GM21447 (cell line): Measurements from ENCODE around the gene CYLD.

Experiments used
- ATAC-seq: cut with Tn5 transposase; IDR thresholded peaks from one replicate; pipeline ENCODE4 v1.9.1; 2021; ENCODE audit not compliant: unreplicated experiment

CYLD gene

GRCh38 chr16:50737420-50737959 lies 4.4 kb upstream of the CYLD start:
- ATAC-seq, result no peak

GRCh38 chr16:50739031-50739430 lies 2.9 kb upstream of the CYLD start:
- no peak for ATAC-seq

DNA sequence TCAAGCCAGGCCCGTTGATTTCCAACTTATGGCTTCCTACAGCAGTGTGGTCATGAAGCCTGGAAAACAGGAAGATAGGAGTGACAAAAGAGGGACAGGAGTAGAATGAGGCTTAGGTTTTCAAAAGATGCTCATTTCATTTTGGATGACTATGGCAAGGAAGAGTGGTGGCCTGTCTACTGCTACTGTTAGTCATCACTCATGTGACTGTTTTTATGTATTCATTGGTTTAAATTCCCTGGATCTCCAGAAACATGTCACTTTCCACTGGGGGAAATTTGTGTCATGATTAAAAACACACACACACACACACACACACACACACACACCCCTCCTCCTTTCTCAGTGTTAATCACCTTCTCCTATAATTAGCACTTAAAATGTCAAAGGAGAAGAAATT lies 1.1 kb upstream of the CYLD start:
- ATAC-seq, result no peak

GRCh38 chr16:50741225-50741780 lies 583 bp upstream of the CYLD start:
- ATAC-seq, result no peak

DNA sequence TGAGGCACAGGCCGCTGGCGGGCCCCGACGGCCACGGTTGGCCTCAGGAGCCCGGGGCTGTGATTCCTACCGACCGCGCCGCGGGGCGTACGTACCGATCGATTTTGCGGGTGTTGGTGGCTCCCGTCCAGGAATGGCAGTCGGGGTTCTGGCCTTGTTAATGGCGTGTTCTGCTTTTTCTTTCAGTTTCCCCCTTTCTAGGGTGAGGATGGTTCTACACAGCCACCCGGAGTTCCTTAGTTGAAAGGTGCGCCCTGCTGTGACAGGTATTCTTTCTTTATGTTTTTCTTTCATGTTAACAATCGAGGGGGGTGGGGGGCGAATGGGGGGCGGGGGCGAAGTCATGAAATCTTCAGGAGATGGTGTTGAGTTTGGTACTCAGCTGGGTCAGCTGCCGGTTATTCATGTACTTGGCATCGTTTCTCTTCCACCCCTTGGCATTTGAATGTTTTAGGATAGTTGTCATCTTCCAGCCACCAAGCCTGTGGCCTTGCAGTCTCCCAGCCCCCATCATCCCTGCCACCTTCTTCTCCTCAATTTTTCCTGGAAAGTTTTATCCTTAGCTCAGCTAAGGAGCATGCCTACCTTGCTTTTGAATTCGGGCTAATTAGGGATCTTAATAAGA lies 802 bp downstream of the CYLD start:
- peak; percentile 20 for ATAC-seq

DNA sequence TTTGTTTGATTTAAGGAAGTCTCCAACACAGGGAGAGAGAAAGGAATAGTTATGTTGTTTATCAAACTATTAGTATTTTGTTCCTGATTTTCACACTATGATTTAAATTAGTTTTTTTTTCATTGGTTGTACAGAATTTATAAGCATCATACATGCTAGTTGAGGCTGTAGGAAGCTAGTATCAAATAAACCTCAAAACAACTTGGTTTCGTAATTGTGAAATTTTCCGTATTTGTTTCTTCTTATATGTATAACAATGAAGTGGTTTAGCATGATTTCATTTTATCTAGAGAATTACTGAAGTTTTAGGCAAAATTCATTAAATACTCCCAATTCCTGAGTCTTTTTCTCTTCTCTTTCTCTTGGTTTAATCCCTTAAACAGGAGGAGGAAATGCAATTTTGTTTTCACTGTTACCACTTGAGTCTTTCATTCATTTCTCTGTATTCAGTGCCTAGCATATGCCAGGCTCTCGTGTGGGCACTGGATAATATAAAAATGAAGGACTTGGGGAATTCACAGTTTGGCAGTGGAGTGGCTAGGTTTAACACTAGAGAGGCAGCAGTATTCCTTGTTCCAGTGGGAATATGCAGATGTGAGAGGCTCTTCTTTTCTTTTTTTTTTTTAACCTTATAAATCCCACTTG lies 1.8 kb downstream of the CYLD start:
- ATAC-seq, result no peak

DNA sequence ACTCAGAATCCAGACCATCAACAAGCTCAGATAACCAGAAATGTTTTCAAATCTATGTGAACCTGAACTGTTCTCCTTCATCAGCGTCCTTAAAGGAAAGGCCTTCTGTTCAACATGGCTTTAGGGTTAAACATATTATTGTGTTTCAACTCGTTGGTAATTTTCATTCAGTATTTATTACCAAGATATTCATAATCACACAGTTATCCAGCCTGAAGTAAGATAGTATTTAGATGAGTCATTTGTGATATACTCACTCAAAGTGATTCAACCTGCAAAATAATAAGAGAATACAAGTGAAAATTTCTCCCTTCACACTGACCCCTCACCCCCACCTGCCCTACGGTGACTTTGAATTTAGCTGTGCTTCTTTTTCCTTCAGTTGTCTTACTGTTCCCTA lies 3.0 kb downstream of the CYLD start:
- ATAC-seq, result no peak

DNA sequence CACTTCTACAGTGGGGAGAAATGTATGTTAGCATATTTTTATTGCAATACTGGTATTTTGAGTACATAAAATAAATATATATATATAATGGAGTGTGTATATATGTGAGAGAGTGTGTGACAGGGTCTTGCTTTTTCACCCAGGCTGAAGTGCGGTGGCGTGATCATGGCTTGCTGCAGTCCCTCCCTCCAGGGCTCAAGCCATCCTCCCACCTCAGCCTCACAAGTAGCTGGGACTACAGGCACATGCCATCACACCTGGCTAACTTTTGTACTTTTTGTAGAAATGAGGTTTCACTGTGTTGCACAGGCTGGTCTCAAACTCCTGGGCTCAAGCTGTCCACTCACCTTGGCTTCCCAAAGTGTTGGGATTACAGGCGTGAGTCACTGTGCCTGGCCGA lies 4.1 kb downstream of the CYLD start:
- ATAC-seq, result no peak

GRCh38 chr16:50747207-50747956 lies 5.5 kb downstream of the CYLD start:
- ATAC-seq, result peak; percentile 70

GRCh38 chr16:50751528-50751927 lies 9.6 kb downstream of the CYLD start:
- ATAC-seq, result no peak

DNA sequence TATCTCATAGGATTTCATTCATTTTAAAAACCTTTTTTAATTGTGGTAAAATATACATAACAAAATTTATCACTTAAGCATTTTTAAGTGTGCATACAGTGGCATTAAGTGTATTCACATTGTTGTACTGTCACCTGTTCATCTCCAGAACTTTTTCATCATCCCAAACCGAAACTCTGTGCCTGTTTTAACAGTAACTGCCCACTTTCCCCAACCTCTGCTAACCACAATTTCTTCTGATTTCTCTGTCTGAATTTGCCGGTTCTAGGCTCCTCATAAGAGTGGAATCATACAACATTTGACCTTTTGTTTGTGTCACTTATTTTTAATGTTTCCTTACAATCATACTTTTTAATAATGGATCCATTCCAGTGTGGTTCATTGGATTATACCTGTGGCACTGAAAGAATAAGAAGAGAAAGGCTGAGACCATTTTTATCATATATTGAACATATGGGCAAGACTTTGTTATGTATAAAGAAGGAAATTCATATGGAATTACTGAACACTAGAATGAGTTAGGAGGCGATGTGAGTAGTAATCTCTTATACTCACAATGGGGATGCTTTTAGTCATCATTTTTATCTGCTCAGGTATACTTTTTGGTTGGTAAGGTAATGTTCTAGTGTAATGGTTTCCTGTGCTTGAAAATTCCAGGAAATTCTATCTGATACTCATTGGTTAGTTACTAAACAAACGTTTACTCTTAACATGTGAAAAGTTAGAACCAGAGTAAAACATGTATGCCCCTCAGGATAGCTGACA lies 10.8 kb downstream of the CYLD start:
- ATAC-seq, result no peak

GRCh38 chr16:50756473-50756872 lies 14.6 kb downstream of the CYLD start:
- no peak for ATAC-seq

GRCh38 chr16:50761267-50761666 lies 19.4 kb downstream of the CYLD start:
- no peak for ATAC-seq

- no peak for ATAC-seq
These were observed 20.4 kb downstream of the CYLD start for GRCh38 chr16:50762241-50762640.

DNA sequence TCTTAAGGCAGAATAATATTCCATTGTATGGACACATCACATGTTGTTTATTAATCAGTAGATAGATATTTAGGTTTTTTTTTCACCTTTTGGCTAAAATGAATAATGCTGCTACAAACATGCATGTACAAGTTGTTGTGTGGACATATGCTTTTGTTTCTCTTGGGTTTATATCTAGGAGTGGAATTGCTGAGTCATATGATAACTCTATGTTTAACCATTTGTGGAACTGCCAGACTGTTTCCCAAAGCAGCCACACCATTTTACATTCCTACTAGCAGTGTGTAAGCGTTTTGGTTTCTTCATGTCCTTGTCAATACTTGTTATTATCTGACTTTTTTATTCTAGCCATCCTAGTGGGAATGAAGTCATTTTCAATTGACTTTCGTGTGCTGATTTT lies 21.3 kb downstream of the CYLD start:
- ATAC-seq, result no peak

DNA sequence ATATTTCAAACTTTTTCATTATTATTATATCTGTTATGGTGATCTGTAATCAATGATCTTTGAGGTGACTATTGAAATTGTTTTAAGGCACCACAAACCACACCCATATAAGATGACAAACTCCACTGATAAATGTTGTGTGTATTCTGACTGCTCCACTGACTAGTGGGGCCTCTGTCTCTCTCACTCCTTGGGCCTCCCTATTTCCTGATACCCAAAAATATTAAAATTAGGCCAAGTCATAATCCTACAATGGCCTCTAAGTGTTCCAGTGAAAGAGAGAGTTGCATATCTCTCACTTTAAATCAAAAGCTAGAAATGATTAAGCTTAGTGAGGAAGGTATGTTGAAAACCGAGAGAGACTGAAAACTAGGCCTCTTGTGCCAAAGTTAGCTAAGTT lies 23.4 kb downstream of the CYLD start:
- no peak for ATAC-seq

GRCh38 chr16:50765861-50766260 lies 24.0 kb downstream of the CYLD start:
- ATAC-seq, result no peak

GRCh38 chr16:50767197-50767596 lies 25.3 kb downstream of the CYLD start:
- no peak for ATAC-seq

DNA sequence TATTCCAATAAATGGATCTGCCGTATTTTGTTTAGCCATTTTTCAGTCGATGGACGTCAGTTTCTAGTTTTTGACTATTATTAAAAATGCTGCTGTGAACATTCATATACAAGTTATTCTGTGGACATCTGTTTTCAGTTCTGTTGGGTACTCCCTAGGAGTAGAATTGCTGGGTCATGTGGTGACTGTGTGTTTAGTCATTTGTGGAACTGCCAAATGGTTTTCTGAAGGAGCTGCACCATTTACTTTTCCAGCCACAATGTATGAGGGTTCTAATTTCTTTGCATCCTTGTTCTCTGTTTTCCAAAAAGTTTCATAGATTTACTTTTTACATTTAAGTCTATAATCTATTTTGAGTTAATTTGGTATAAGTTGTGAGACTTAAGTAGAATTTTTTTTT lies 29.5 kb downstream of the CYLD start:
- no peak for ATAC-seq

- no peak for ATAC-seq
These were observed 32.5 kb downstream of the CYLD start for GRCh38 chr16:50774405-50774804.

GRCh38 chr16:50774960-50775359 lies 33.1 kb downstream of the CYLD start:
- ATAC-seq, result no peak
